Measurements from ENCODE around the gene RUNX2.
A peak's percentile ranks its signal among the peaks of the same experiment; 100 is the strongest.

The RUNX2 gene

DNA sequence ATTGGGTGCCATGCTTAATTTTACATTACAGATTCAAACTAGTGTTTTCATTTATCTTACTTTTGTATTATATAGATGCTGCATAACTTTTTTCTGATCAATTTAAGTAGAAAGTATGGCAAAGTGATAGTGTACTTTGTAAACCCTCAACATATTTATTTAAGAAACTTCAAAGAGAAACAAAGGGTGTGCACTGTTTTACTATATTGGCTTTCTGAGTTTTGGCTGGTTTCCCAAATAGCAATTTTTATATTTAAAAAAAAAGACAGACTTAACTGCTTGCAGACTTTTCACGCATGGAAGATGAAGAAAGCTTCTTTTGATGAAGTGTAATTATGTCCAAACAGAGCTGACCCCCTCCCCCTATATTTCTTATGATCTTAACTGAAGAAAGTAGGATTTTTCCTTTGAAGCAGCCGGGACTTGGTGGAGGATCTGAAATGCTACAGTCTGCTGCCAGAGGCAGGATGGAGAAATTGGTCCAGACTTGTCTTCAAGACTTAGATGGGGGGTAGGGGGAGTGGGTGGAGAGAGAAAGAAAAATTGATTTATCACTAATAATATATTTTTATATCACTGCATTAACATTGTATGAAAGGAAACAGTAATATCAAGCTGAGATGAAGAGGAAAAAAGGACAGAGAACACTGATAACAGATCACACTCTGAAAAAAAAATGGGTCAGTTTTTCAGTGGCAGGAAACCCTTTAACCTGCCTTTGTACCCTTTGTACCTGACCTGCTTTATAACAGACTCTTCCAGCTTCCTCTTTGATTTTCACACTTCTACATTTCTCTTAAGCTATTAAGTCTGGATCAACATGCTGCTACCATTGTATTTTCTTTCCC is 105.6 kb downstream of the RUNX2 start:
- DNase-seq (ENCODE audit: low read depth in 2 of 2): no peak

DNA sequence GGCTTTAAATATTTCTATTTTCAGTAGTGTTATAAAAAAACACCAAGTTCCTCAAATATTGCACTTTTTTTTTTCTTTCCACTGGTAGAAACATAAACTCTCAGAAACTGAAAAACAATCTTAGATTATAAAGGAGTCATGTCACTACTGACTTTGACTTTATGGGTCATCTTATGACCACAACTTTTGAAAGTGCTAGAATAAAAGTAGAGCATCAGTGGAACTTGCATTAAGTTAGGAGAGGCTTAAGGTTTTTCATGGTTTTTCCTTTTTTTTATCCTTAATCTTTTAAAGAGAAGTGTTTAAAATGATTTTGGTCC is 106.2 kb downstream of the RUNX2 start:
- no peak for DNase-seq (ENCODE audit: low read depth in 2 of 2)

DNA sequence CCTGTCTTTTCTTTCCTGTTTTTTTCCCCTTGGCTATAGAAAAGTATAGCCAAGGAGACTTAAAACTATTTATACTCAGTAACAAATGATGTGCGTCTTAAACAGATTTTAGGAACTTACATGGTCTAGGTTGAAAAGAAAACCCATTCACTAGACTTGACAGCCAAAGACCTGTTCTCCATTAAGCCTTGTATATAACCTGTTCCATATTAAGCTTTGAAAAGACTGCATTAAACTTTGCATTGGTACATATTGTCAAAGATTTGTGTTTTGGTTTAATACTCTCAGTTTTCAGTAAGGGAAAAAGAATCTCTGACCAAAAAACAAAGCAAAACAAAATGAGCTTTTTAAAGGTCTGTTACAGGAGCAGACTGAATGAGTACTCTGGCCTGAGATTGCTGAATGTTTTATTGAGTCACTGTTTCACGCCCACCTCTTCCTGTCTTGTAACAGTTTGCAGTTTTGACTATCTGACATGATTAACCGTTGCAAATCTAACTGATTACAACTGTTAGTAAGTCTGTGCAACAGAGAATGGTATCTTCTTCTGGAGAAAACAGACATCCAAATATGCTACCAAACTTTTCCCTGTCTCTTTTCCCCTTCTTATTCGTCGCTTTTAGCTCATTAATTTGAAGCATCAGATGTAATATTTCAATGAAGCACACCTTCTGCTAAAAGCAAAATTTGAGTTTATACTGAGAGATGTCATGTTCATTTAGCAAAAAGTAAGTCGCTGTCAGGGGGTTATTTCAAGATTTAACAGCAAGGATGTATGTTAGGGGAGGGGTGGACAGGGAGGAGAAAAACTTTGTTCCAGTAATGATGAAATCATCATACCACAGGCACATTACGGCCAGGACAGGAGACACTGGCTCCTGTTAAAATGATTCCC is 108.7 kb downstream of the RUNX2 start:
- peak in 1 of 2 donors; percentile 44 for DNase-seq (ENCODE audit: low read depth in 2 of 2)

DNA sequence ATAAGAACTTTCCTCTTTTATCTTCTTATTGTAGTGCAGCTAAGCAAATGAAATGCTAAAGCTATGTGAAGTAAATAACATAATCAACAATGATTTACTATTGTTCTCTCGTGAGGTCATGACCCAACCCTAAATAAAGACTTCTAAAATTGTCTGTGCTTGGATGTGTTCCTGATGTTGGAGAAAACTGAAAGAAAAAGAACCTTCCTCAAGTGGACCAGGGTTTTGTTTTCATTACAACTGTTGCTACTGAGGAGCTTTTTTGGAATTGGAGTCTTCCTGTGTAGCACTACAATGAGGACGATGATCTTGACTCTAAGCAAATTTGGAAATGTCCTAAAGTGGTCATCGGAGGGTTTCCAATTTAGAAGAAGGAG is 109.3 kb downstream of the RUNX2 start:
- DNase-seq (ENCODE audit: low read depth in 2 of 2): no peak

DNA sequence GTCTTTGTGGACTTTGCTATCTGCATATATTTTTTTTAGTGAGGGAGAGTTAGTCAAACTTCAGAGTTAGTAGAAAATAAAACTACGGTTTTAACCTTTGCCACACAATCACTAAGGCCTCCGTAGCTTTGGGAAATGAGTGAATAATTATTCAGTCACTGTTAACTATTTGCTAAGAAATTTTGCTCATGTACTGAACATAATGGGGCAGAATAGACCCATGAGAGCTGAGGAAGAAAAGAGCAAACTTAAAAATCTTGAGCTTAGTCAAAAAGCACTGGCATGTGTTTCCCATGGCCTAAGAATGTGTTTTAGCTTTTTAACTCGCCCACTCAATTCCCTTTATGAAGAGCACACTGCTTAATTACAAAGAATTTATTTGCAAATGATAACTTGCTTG is 110.0 kb downstream of the RUNX2 start:
- no peak for DNase-seq (ENCODE audit: low read depth in 2 of 2)

DNA sequence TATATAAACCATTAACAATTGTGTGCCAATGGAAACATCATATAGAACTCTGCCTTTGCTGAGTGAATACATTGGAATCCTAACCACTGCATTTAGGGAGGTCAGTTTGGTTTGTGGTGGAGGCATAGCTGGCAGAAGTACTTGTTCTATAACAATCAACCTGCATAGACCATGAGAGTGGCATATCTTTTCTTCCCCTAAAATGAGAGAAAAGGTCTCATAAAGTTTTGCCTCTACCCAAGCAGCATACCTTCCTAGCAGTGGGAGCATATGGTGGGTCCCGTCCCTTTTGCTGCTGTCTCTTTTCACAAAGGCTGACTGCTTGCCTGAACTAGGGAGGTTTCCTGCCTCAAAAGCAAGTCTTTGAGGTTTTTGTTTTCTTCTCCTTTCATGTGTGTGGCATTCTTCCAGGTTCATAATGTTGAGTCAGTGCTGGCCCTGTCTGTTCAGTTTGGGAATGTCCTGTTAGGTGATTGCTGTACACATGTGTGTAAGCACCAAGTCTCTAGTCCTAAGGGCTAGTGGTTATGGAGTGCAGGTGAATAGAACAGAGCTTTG is 110.8 kb downstream of the RUNX2 start:
- no peak for DNase-seq (ENCODE audit: low read depth in 2 of 2)

DNA sequence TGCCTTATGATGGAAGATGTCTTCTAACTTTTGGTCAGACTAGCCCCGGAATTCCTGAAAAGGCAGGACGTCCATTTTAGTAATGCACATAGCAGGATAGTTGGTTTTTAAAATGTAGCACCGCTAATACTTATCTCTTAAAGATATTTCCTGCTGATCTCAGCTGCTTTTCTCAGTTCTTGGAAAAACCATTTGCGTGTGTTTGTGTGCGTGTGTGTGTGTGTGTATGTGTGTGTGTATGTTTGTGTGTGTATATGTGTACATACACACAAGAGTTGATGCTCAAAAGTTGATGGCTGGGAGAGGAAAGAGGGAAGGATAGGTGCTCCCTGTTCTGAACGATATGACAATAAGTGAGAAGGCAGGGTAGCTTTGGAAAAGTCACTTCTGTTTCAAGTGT is 111.3 kb downstream of the RUNX2 start:
- DNase-seq (ENCODE audit: low read depth in 2 of 2): no peak

DNA sequence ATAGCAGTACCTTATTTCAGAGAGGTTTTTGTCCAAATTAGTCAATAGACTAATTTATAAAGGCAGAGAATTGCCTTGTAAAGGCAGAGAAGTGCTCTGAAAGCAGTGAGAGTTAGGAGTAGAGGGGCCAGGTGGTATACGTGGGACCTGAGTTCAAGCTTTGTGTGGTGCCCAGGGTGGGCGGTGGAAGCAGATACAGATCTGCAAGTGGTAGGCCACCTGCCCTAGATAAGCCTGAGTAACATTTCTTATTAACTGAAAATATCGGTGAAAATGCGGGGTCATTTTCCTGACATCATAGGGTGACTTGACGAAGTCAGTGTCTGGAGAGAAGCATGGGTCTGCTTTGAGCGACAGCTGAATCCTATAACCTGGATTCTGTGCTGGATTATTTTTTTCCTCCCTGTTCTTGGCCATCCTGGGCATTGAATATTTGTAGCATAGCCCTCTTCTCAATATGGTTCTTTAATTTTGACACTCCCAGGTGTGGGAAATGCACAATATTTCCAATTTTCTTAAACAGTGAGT is 111.8 kb downstream of the RUNX2 start:
- DNase-seq (ENCODE audit: low read depth in 2 of 2): no peak

DNA sequence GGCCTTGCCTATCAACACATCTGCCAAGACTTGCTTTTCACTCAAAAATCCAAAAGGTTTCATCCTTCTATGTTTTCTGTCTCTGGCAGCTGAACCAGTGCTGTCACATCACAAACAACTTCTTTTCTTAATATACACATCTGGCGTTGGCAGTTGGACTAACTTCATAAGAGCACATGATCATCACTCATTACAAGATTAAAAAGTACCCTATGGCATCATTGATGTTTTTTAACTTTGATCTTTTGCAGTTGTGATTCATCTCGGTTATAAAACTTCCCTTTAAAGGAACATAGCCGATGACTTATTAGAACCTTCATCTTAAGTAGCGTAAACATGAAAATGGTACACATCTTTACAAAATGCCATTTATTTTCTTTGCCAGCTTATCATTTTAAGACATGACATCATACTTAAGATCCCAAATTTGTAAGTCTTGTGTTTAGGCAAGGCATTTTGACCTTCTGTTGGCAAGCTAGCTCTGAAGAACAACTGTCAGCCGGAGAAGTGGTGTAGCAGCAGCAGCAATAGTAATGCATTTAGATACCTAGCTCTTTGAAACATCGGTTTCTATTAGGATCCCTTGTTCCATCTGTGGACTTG is 113.8 kb downstream of the RUNX2 start:
- no peak for DNase-seq (ENCODE audit: low read depth in 2 of 2)

DNA sequence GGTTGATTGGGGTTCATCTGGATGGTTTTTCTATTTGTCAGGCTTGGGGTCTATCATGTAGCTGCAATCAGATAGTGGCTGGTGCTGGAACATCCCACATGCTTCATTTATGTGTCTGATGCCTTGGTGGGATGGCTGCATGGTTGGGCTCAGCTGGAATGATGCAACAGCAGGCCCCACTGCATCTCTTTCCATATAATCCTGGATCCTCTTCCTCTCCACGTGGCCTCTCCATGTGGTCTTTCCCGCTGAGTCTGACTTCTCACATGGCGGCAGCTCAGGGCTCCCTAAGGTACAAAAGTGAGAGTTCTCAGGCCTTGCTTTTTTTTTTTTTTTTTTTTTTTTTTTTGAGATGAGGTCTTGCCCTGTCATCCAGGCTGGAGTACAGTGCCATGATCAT is 114.6 kb downstream of the RUNX2 start:
- no peak for DNase-seq (ENCODE audit: low read depth in 2 of 2)

DNA sequence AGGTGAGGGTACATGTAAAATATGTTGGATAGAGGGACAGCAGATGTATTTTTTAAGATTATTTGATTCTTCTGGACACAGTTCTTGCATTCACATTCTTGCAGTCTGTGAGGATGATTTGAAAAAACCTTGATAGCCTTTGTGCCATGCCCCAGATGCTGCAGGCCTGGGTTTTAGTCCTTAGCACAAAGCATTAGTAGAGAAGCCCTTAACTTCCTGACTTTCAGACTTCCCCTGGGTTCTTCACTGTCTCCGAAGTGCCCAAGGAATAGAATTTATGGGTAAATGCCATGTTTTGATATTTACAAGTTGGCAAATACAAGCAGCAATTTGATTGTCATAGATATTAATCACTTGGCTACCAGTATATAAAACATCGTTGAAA is 117.2 kb downstream of the RUNX2 start:
- no peak for DNase-seq (ENCODE audit: low read depth in 2 of 2)

DNA sequence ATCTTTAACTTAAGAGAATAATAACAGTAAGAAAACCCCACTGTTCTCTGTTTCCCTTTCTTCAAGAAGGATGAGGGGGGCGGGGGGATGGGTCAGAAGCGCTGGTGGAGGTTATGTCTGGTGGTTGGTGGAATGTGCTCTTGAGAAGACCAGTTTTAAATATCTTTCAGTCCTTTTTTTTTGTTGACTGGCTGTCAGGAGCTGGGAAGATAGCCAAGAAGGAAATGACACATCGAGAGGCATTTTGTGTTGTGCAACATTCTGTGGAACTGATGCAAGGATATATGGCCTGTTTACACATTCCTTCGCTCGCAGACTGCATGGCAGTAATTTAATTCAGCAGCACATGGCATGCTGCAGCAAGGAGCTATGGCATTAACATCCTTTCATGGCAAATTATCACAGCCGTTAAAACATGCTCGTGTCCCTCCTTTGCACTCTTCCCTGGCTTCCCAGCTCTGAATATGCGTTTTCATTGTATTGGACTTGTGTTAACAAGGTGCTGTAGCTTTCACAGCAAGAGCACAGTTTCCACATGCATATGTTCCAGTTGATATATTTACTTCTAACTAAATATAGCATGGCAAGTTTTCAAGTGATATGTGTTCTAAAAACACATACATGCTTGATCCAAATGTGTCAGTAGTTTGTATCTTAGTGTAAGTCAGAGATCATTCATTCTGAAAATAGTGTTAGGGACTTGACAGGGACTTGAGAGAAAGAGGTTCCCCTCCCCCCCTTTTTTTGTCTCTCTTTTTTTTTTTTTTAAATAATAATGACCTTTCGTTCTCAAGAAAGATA is 117.8 kb downstream of the RUNX2 start:
- DNase-seq (ENCODE audit: low read depth in 2 of 2): peak in 1 of 2 donors; percentile 38

DNA sequence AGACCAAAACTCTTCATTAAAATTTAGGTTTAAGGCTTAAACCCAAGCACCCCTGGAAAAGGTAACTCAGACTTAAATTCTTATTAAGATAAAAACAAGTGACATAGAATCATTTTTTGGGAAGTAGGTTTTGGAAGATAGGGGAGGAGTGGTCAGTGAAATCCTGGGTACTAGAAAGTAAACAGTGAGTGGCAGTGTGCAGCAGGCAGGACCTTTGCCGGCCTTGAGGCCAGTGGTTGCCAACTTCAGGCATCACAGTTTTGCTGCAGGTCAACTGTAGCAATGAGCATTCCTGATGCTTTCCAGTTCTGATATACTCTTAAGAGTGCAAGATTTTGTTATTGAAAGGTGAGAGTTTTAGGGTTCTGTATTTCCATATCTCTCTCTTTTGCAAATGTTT is 118.9 kb downstream of the RUNX2 start:
- DNase-seq (ENCODE audit: low read depth in 2 of 2): no peak

DNA sequence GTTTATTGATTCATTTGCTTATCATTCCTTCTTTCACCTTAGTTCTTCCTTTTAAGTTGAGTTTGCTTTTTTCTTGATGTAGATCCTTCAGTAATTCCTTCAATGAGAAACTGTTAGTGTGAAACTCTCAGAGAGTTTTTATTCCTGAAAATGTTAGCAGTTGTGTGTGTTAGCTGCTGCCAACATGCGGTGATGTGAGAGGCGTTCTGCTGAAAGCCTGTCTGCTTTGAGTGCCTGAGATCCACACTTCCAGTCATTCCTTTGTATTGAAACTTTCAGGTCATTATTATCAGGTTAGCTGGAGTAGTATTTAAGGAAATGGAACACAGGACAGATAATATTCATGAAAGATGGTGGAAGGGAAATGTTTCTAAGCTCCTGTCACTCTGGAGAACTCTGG is 119.6 kb downstream of the RUNX2 start:
- DNase-seq (ENCODE audit: low read depth in 2 of 2): no peak

DNA sequence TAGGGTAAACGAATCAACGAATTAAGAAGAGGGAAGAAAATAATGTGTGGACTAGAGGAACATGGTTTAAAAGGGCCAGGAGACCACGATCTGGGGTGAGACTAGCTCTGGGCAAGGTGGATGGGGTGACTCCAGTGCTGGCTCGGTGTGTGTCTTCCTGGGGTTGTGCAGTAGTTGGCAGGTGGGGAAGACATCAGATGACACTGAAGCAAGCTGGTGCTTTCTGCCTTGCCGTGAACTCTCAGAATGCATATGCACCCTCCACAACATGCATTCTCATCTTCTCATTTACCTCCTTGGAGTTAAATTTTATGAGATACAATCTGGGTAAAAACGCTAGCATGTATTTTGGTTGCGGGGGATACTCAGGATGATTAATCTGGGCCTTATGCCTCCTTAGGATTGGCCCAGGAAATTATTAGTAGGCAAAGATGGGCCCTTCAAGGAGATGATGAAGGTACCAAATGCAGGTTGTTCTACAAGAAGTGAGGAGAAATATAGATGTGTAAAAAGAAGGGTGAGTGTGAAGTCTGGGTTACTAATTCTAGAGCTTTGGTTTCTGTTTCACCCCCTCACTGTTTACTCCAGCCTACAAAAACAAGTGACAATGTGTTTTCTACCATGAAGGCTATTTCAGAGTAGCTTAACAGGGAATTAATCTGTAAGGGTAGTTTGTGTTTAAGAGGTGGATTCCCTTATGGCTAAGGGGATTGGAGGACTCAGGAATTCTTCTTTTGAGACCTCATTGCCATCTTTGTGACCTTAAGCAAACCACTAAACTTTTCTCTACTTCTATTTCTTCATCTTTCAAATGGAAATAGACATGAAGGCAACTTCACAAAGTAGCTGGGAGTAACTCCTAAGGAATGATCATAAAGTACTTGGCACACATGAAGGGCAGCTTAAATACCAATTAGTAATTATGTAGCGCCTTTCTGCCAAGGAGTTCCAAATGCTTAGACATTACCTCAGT is 120.6 kb downstream of the RUNX2 start:
- no peak for DNase-seq (ENCODE audit: low read depth in 2 of 2)

DNA sequence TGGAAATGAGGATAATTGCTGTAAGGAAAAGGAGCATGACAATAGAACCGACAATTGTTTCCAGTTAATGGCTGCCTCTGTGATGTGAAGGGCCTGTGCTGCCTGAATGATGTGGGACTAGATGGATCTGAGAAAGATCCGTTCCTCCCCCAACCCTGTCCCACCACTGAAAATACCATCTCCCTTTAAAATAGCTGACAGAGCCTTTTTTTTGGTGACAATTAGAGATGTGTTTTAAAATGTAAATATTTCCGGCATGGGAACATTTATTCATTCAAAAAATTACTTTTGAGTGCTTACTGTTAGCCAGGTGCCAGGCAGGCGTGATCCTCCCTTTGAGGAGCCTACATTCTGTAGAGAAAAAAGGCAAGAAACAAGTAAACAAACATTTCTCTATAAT is 122.0 kb downstream of the RUNX2 start:
- DNase-seq (ENCODE audit: low read depth in 2 of 2): no peak

DNA sequence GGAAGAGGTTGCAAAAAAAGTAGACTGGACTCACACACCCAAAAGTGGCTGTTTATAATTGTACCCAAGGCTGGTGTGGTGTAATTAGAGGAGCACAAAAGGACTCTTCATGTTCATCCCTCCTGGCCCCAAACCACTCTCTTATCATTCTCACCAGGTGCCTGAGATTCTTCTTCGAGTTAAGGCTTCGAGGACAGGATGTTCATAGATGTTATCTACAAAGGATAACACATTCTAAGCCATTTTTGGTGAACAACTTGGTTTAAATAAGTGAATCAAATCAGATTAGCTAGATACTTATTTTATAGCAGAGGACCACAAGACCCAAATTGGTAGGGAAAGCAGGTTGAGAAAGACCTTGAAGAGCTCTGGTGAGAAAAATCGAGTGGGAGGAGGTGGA is 122.7 kb downstream of the RUNX2 start:
- DNase-seq (ENCODE audit: low read depth in 2 of 2): no peak

DNA sequence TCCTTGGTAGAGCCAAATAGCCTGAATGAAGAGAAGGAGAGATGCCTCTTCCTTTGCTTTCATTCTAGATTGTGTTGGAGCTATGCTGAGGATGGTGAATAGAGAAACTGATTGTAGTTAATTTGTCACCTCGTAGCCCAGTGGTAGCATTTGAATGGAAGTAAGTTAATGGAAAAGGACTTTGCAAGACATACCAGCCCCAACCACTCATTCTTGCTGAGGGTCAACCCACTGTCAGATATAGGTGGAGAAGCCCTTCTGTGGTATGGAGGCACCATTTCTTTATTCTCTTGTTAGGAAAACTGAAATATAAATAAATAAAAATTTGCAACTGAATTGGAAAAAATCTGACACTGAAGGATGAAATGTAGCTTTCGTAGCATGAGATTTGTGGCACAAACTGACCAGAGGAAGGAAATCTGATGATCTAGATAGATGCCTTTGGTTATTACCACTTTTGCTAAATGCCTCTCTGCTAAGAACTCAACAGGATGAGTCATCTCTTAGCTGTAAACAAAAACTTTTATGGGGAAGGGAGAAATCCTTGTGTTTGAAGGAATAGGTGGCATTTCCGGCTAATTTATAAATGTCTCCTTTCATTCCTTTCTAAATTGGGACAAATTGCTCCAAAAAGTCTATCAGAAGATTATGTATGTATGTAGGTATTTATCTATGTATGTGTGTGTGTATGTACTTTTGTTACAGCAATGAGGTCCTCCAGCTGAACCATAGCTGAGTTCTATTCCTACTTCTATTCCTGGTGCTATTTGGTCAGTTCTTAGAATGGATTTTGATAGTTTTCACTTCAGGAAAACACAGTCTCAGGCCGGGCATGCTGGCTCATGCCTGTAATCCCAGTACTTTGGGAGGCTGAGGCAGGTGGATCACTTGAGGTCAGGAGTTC is 126.1 kb downstream of the RUNX2 start:
- DNase-seq (ENCODE audit: low read depth in 2 of 2): no peak

DNA sequence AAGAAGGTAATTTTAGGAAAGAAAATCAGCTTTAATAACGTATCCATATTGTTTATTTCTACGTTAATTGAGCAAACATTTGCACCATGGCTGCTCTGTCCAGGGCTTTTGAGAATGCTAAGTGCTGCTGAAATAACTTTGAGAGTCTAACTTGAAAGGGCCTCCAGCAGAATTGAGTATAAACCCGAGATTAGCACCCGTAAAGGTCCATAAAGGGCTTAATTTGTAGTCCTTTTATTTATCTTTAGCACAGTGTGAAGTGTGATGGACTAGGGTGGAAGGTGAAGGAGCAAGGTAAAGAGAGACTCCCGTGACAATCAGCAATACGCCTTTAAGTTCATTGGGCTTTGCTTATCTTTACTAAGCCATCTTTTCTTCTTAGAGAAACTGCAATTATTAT is 127.3 kb downstream of the RUNX2 start:
- DNase-seq (ENCODE audit: low read depth in 2 of 2): no peak
